Transverse colon (tissue), 4 donors: ENCODE results near the gene NUDT21.

Experiments used
- CTCF ChIP-seq, 5 experiments: fragments of 200-600 bp in 3 of 5; fragments of 450-650 bp in 2 of 5; sonication (generic) in 3 of 5; IDR thresholded peaks; 1 replicate in 2 of 5; 2 replicates in 3 of 5; pipeline ENCODE4 v1.5.1; 2016 to 2017; ENCODE audit warnings: antibody characterized with exemption in 5 of 5, inconsistent platforms in 3 of 5, mild to moderate bottlenecking in 2 of 5, moderate library complexity in 1 of 5
- POLR2A ChIP-seq: fragments of 450-650 bp; IDR thresholded peaks from one replicate; pipeline ENCODE4 v1.6.1; 2016; ENCODE audit warnings: antibody characterized with exemption, mild to moderate bottlenecking, moderate library complexity
- POLR2AphosphoS5 ChIP-seq, 3 donors: sonication (generic); formaldehyde crosslinking; IDR thresholded peaks; one replicate each; pipeline ENCODE4 v1.6.1; 2016; ENCODE audit warnings: antibody characterized with exemption in 3 of 3

DNA sequence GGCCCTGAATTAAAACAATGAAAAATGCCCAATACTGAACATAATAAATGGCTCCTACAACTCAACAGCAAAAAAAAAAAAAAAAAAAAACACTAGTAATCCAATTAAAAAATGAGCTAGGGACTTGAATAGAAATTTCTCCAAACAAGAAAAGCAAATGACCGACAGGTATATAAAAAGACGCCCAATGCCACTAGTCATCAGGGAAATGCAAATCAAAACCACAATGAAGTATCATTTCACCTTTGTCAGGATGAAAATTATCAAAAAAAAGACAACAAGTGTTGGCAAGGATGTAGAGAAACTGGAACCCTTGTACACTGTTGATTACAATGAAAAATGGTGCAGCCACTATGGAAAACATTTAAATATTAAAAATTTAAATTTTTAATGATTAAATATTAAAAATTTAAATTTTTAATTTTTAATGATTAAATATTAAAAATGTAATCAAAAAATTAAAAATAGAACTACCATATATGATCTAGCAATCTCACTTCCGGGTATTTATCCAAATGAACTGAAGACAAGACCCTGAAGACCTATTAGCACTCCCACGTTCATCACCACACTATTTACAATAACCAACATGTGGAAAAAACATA lies 40.6 kb upstream of the NUDT21 start:
- TF ChIP-seq POLR2A (no peak), CTCF (IDR thresholded peaks at IDR 0.05) (no peak), POLR2AphosphoS5 (IDR thresholded peaks at IDR 0.05) (no peak)
